ENCODE measurements around the gene STK36. TPM values are rescaled to one million over a fixed set of nuclear protein-coding genes. Genes with fewer than 3 reads are reported as not detected.

STK36 gene
- total RNA-seq, 1 donor from 2014 or later: 19.6 TPM

GRCh38 chr2:218745160-218745558 is 73.3 kb downstream of the STK36 start:
- no peak for DNase-seq (ENCODE audit: low spot score)

GRCh38 chr2:218745559-218746469 is 73.9 kb downstream of the STK36 start:
- no peak for DNase-seq (ENCODE audit: low spot score)

- DNase-seq (ENCODE audit: low spot score): no peak
These were observed 74.5 kb downstream of the STK36 start for GRCh38 chr2:218746470-218746795.

DNA sequence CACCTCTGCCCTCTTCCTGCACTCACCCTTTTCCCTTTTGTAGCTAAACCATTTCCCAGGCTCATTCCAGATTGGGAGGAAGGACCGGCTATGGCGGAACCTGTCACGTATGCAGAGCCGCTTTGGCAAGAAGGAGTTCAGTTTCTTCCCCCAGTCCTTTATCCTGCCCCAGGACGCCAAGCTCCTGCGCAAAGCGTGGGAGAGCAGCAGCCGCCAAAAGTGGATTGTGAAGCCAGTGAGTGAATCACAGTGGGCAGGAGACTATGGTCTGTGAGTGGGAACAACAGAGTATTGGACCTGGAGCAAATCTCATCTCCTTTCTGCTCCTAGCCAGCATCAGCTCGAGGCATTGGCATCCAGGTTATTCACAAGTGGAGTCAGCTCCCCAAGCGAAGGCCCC is 75.1 kb downstream of the STK36 start:
- no peak for DNase-seq (ENCODE audit: low spot score)

DNA sequence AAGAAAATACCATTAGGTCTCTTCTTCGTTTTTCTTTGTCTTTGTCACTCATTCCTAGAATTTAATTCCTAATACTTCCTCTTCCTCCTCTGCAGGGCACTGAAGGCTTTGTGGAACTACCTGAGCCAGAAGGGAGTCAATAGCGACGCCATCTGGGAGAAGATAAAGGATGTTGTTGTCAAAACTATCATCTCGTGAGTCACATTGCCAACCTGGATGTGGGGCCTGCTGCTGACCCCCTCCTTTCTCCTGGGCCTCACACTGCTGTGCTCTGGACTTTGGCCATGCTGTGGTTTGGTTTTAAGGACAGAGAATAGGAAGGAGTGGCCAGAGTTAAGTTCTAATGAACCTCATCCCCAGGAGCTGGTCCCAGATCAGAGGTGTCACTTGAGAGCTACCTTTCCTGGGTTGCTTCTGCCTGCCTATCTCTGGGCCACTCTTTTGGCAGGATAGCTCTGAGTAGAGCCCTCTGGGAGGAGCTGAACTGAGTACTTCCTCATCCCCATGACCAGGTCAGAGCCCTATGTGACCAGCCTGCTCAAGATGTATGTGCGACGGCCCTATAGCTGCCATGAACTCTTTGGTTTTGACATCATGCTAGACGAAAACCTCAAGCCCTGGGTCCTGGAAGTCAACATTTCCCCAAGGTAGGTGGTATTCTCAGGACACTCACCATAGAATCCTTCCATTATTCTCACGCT is 77.0 kb downstream of the STK36 start:
- DNase-seq (ENCODE audit: low spot score): no peak

Other genes starting within 250 kb of the STK36 start
- 13.9 TPM for gene USP37, start 103.7 kb upstream of the STK36 start, total RNA-seq
- gene CNOT9, start 103.2 kb upstream of the STK36 start, total RNA-seq: 36.2 TPM
- 1.0 TPM for gene PLCD4, start 64.2 kb upstream of the STK36 start, total RNA-seq
- gene ZNF142, start 12.5 kb upstream of the STK36 start, total RNA-seq: 21.3 TPM
- gene BCS1L, start 12.4 kb upstream of the STK36 start, total RNA-seq: 20.9 TPM
- gene RNF25, start 84 bp upstream of the STK36 start, total RNA-seq: 24.0 TPM
- 23.6 TPM for gene TTLL4, start 38.7 kb downstream of the STK36 start, total RNA-seq
- 20.5 TPM for gene CYP27A1, start 110.1 kb downstream of the STK36 start, total RNA-seq
- not detected for gene PRKAG3, start 159.7 kb downstream of the STK36 start, total RNA-seq
- gene WNT6, start 187.7 kb downstream of the STK36 start, total RNA-seq: 0.90 TPM
- not detected for gene WNT10A, start 208.8 kb downstream of the STK36 start, total RNA-seq

Measured in mesenteric fat pad (tissue), 1 donor.